GM23338 (cell line): ENCODE data around the gene SNCB. TPM values are rescaled to one million over a fixed set of nuclear protein-coding genes. Genes with fewer than 3 reads are reported as not detected.

Source experiments
- ATAC-seq: fragments of 200-7000 bp; cut with Tn5 transposase; 3 replicates; pipeline ENCODE4 v1.9.1; 2020
- DNase-seq: peaks from one replicate; pipeline ENCODE4 v3.0.0-alpha.2; 2015; ENCODE audit warnings: low spot score
- H2AFZ ChIP-seq: fragments of 200-600 bp; sonication (generic); 2 replicates; pipeline ENCODE4 v1.8.0; 2016; ENCODE audit warnings: antibody characterized with exemption, mild to moderate bottlenecking, moderate library complexity
- H3F3A ChIP-seq: fragments of 200-600 bp; sonication (generic); replicated peaks from 2 replicates; pipeline ENCODE4 v1.8.0; 2017; ENCODE audit warnings: antibody characterized with exemption, mixed run types, low read depth
- H3K27ac ChIP-seq: fragments of 200-600 bp; sonication (generic); 2 replicates; pipeline ENCODE4 v1.6.1; 2016; ENCODE audit warnings: low read depth
- H3K27me3 ChIP-seq: fragments of 200-600 bp; sonication (generic); 2 replicates; pipeline ENCODE4 v1.8.0; 2016; ENCODE audit warnings: mild to moderate bottlenecking, mixed run types, moderate library complexity; ENCODE audit not compliant: insufficient read depth
- H3K36me3 ChIP-seq: fragments of 200-600 bp; sonication (generic); 2 replicates; pipeline ENCODE4 v1.8.0; 2016; ENCODE audit warnings: mild to moderate bottlenecking; ENCODE audit not compliant: insufficient read depth
- H3K4me1 ChIP-seq: fragments of 200-600 bp; sonication (generic); 2 replicates; pipeline ENCODE4 v1.8.0; 2016; ENCODE audit warnings: mild to moderate bottlenecking, moderate library complexity; ENCODE audit not compliant: insufficient read depth
- H3K4me2 ChIP-seq: fragments of 200-600 bp; sonication (generic); 2 replicates; pipeline ENCODE4 v1.7.1; 2017; ENCODE audit warnings: mixed run types
- H3K4me3 ChIP-seq: fragments of 200-600 bp; sonication (generic); 2 replicates; pipeline ENCODE4 v1.6.1; 2016; ENCODE audit warnings: mixed run types
- H3K79me2 ChIP-seq: fragments of 200-600 bp; sonication (generic); replicated peaks from 2 replicates; pipeline ENCODE4 v1.8.0; 2017; ENCODE audit warnings: mild to moderate bottlenecking; ENCODE audit not compliant: insufficient read depth
- H3K9me2 ChIP-seq: fragments of 200-600 bp; sonication (generic); 2 replicates; pipeline ENCODE4 v1.8.0; 2017; ENCODE audit not compliant: insufficient read depth
- H4K20me1 ChIP-seq: fragments of 200-600 bp; sonication (generic); replicated peaks from 2 replicates; pipeline ENCODE4 v1.8.0; 2017; ENCODE audit warnings: mild to moderate bottlenecking; ENCODE audit not compliant: insufficient read depth
- H3K27ac Mint-ChIP-seq: 2 replicates; pipeline ENCODE4 v1.8.0; 2020; ENCODE audit warnings: inconsistent platforms, mild to moderate bottlenecking, moderate library complexity, mixed read lengths
- H3K27me3 Mint-ChIP-seq: 3 replicates; pipeline ENCODE4 v1.8.0; 2022; ENCODE audit warnings: low read depth, mild to moderate bottlenecking, moderate library complexity, mixed read lengths, inconsistent platforms; ENCODE audit not compliant: insufficient read depth, poor library complexity
- H3K36me3 Mint-ChIP-seq: 3 replicates; pipeline ENCODE4 v1.8.0; 2021; ENCODE audit warnings: low read depth, mild to moderate bottlenecking, inconsistent platforms, moderate library complexity, mixed read lengths
- H3K4me1 Mint-ChIP-seq: 3 replicates; pipeline ENCODE4 v1.8.0; 2020; ENCODE audit warnings: mild to moderate bottlenecking, inconsistent platforms, mixed read lengths
- H3K4me3 Mint-ChIP-seq: 3 replicates; pipeline ENCODE4 v1.8.0; 2021; ENCODE audit warnings: moderate library complexity, mild to moderate bottlenecking, inconsistent platforms, mixed read lengths
- H3K9me3 Mint-ChIP-seq: 3 replicates; pipeline ENCODE4 v1.8.0; 2020; ENCODE audit warnings: moderate library complexity, mild to moderate bottlenecking, inconsistent platforms, mixed read lengths
- CTCF ChIP-seq, 2 experiments: fragments of 200-600 bp in 1 of 2; sonication (generic) in 1 of 2; conservative IDR thresholded peaks; 2 replicates each; pipeline versions ENCODE4 v1.5.1 to v1.6.1; 2016 to 2017; ENCODE audit warnings: antibody characterized with exemption in 2 of 2, low read depth in 2 of 2, mild to moderate bottlenecking in 2 of 2, moderate library complexity in 1 of 2
- NANOG ChIP-seq: IDR thresholded peaks from 2 replicates; pipeline ENCODE4 v1.6.1; 2016; ENCODE audit warnings: antibody characterized with exemption, borderline replicate concordance
- REST ChIP-seq: IDR thresholded peaks from one replicate; pipeline ENCODE4 v1.6.1; 2018; ENCODE audit warnings: antibody characterized with exemption; ENCODE audit not compliant: unreplicated experiment
- STAT1 ChIP-seq: IDR thresholded peaks from one replicate; pipeline ENCODE4 v1.6.1; 2016; ENCODE audit warnings: antibody characterized with exemption; ENCODE audit not compliant: unreplicated experiment
- ZNF462 ChIP-seq: fragments of 250-450 bp; sonication (Bioruptor Pico); IDR thresholded peaks from 2 replicates; pipeline ENCODE4 v1.5.0; 2020; ENCODE audit warnings: mild to moderate bottlenecking, moderate library complexity
- polyA plus RNA-seq: library from polyadenylated mRNA; unstranded; fragments of >200 nt; fragmentation: Nextera tagmentation; extraction: Ambion mirVana; gene quantifications from 2 replicates; pipeline ENCODE4 v1.2.1, GENCODE V29; 2016
- total RNA-seq: library from RNA; depleted of rRNA; stranded (reverse); fragments of >200 nt; shearing (Covaris generic); gene quantifications from 2 replicates; pipeline ENCODE4 v1.2.3, GENCODE V29; 2014

The SNCB gene
- total and polyA plus RNA-seq, 2 experiments from 2014 or later, result 3.6 to 13.5 TPM

- Histone ChIP-seq H2AFZ (no peak overlapping the region), H3K36me3 (no peaks in the 10 kb centered on the region), H4K20me1 (no peaks in the 10 kb centered on the region), H3K27me3 (peaks cover 19% of the 10 kb centered on the region), H3K4me2 (no peak overlapping the region), H3K4me1 (peaks cover 5% of the 10 kb centered on the region), H3K27ac (no peak overlapping the region), H3K9me2 (no peaks in the 10 kb centered on the region), H3K79me2 (no peaks in the 10 kb centered on the region), H3F3A (no peaks in the 10 kb centered on the region), H3K4me3 (no peak overlapping the region)
- Mint-ChIP-seq H3K27me3 (peaks cover 27% of the 10 kb centered on the region), H3K36me3 (no peaks in the 10 kb centered on the region), H3K9me3 (no peaks in the 10 kb centered on the region; the same call in 2 of the 3 replicates), H3K4me1 (peaks cover 36% of the 10 kb centered on the region), H3K27ac (0 out of 2 replicates have a peak overlapping the region, but pooled peaks have one; percentile 29), H3K4me3 (no peak overlapping the region)
- DNase-seq, result peak; percentile 86
- TF ChIP-seq STAT1 (no peak), CTCF (conservative IDR thresholded peaks at IDR 0.05; ENCODE audit: low read depth in 2 of 2) (peak; percentile 63 to 84), NANOG (no peak), REST (no peak), ZNF462 (CRISPR knock-in tag) (no peak)
- ATAC-seq, result peak; percentile 38
These were observed 45.5 kb upstream of the SNCB start for GRCh38 chr5:176675676-176676360.
